ENCODE measurements around the gene SEC14L2. TPM values are rescaled to one million over a fixed set of nuclear protein-coding genes. Genes with fewer than 3 reads are reported as not detected.

The SEC14L2 gene
- total and polyA plus RNA-seq, 2 experiments from 2014 or later: 2.5 to 4.2 TPM

DNA sequence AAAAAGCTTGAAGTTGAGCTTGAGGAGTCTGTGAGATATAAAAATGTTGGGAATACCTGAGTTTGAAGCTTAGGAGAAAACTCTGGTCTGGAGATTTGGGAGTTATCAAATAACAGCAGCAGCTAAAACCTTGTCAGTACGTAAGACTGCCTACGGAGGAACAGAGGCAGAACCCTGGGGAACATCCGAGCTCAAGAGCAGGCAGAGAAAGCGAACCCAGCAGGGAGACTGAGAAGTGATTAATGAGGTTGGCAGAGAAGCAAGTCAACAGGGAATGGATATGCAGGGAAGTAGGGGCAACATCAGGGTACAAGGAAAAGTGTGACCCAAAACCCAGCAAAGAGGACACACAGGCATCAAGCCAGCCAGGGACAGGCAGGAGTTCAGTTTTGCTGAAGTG is 16.2 kb downstream of the SEC14L2 start (continued):
- TF ChIP-seq, protein P1, sequence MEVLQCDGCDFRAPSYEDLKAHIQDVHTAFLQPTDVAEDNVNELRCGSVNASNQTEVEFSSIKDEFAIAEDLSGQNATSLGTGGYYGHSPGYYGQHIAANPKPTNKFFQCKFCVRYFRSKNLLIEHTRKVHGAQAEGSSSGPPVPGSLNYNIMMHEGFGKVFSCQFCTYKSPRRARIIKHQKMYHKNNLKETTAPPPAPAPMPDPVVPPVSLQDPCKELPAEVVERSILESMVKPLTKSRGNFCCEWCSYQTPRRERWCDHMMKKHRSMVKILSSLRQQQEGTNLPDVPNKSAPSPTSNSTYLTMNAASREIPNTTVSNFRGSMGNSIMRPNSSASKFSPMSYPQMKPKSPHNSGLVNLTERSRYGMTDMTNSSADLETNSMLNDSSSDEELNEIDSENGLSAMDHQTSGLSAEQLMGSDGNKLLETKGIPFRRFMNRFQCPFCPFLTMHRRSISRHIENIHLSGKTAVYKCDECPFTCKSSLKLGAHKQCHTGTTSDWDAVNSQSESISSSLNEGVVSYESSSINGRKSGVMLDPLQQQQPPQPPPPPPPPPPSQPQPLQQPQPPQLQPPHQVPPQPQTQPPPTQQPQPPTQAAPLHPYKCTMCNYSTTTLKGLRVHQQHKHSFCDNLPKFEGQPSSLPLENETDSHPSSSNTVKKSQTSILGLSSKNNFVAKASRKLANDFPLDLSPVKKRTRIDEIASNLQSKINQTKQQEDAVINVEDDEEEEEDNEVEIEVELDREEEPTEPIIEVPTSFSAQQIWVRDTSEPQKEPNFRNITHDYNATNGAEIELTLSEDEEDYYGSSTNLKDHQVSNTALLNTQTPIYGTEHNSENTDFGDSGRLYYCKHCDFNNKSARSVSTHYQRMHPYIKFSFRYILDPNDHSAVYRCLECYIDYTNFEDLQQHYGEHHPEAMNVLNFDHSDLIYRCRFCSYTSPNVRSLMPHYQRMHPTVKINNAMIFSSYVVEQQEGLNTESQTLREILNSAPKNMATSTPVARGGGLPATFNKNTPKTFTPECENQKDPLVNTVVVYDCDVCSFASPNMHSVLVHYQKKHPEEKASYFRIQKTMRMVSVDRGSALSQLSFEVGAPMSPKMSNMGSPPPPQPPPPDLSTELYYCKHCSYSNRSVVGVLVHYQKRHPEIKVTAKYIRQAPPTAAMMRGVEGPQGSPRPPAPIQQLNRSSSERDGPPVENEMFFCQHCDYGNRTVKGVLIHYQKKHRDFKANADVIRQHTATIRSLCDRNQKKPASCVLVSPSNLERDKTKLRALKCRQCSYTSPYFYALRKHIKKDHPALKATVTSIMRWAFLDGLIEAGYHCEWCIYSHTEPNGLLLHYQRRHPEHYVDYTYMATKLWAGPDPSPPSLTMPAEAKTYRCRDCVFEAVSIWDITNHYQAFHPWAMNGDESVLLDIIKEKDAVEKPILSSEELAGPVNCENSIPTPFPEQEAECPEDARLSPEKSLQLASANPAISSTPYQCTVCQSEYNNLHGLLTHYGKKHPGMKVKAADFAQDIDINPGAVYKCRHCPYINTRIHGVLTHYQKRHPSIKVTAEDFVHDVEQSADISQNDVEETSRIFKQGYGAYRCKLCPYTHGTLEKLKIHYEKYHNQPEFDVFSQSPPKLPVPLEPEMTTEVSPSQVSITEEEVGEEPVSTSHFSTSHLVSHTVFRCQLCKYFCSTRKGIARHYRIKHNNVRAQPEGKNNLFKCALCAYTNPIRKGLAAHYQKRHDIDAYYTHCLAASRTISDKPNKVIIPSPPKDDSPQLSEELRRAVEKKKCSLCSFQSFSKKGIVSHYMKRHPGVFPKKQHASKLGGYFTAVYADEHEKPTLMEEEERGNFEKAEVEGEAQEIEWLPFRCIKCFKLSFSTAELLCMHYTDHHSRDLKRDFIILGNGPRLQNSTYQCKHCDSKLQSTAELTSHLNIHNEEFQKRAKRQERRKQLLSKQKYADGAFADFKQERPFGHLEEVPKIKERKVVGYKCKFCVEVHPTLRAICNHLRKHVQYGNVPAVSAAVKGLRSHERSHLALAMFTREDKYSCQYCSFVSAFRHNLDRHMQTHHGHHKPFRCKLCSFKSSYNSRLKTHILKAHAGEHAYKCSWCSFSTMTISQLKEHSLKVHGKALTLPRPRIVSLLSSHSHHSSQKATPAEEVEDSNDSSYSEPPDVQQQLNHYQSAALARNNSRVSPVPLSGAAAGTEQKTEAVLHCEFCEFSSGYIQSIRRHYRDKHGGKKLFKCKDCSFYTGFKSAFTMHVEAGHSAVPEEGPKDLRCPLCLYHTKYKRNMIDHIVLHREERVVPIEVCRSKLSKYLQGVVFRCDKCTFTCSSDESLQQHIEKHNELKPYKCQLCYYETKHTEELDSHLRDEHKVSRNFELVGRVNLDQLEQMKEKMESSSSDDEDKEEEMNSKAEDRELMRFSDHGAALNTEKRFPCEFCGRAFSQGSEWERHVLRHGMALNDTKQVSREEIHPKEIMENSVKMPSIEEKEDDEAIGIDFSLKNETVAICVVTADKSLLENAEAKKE (CRISPR knock-in tag; IDR thresholded peaks at IDR 0.05): no peak
- TF ChIP-seq POLR2AphosphoS5 (IDR thresholded peaks at IDR 0.05; ENCODE audit: low read depth) (no peak), CREB1 (CRISPR knock-in tag; IDR thresholded peaks at IDR 0.05; ENCODE audit: low read depth) (no peak)

DNA sequence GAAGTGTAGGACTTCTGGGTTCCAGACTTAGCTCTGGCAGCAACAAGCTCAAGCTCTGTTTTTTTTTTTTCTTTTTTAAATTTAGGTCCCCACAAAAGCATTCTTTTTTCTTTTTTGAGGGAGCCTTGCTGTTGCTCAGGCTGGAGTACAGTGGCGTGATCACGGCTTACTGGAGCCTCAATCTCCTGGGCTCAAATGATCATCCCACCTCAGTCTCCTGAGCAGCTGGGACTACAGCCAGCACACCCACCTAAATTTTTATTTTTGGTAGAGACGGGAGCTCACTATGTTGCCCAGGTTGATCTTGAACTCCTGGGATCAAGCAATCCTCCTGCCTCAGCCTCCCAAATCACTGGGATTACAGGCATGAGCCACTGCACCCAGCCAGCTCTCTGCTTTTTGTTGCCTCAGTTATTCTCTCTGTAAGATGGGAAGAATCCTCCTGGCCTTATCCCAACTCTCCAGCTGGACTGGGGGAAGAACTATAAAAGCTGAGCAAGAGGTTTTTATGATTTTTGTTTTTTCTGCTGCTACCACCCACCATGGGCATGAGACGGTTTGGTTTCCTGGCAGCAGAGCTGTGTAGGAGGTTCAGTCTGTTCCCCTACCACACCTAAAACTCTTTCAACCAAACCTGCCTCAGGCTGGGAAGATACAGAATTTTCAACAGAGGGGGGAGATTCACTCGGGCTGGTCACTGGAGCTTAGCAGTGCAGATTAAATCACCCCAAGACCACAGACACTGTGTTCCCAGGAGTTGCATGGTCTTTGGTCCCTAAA is 17.1 kb downstream of the SEC14L2 start:
- ATAC-seq (no peak), DNase-seq (ENCODE audit: low spot score) (no peak)
- Mint-ChIP-seq H3K27ac (no peak overlapping the region), H3K36me3 (ENCODE audit: low read depth) (peaks cover 31% of the 10 kb centered on the region; the same call in 2 of the 3 replicates), H3K4me1 (no peaks in the 10 kb centered on the region), H3K9me3 (no peaks in the 10 kb centered on the region), H3K4me3 (no peak overlapping the region), H3K27me3 (ENCODE audit: insufficient read depth, low read depth, poor library complexity) (peaks cover 8% of the 10 kb centered on the region)
- Histone ChIP-seq H2AFZ (no peak overlapping the region), H3K27ac (ENCODE audit: low read depth) (no peak overlapping the region), H3K4me1 (ENCODE audit: insufficient read depth) (no peaks in the 10 kb centered on the region), H3K27me3 (ENCODE audit: insufficient read depth) (no peaks in the 10 kb centered on the region), H3K4me2 (no peak overlapping the region), H4K20me1 (replicated peaks; ENCODE audit: insufficient read depth) (no peaks in the 10 kb centered on the region; the same call in 1 of the 2 replicates), H3F3A (replicated peaks; ENCODE audit: low read depth) (no peaks in the 10 kb centered on the region), H3K79me2 (replicated peaks; ENCODE audit: insufficient read depth) (no peaks in the 10 kb centered on the region), H3K4me3 (no peak overlapping the region), H3K9me2 (ENCODE audit: insufficient read depth) (no peaks in the 10 kb centered on the region), H3K36me3 (ENCODE audit: insufficient read depth) (peaks cover 4% of the 10 kb centered on the region; the same call in 1 of the 2 replicates)
- TF ChIP-seq EZH2 (IDR thresholded peaks at IDR 0.05; ENCODE audit: low read depth, unreplicated experiment): no peak
